IMR-90 (cell line): ENCODE measurements around the gene FBXO31. TPM values are rescaled to one million over a fixed set of nuclear protein-coding genes. Genes with fewer than 3 reads are reported as not detected.

Experiments used
- ATAC-seq: fragments of 200-7000 bp; cut with Tn5 transposase; 2 replicates; pipeline ENCODE4 v1.9.1; 2020; ENCODE audit warnings: low read depth, mild to moderate bottlenecking, moderate library complexity
- BruUV-seq: library from RNA; stranded (reverse); fragments of 400-500 nt; replicated peaks from 2 replicates; lab custom pipeline; 2021; lab: Mats Ljungman, UMichigan
- CTCF ChIA-PET: fragments of 300-600 bp; formaldehyde crosslinking; extraction: SDS; loops from one replicate; lab custom pipeline; 2021; ENCODE audit warnings: antibody characterized with exemption; lab: Yijun Ruan, JAX
- POLR2A ChIA-PET: fragments of 300-600 bp; sonication (Branson Sonifier 250); formaldehyde crosslinking; loops from one replicate; lab custom pipeline; 2022; ENCODE audit warnings: antibody characterized with exemption; ENCODE audit not compliant: unreplicated experiment; lab: Charles Lee
- DNase-seq: peaks from one replicate; pipeline ENCODE4 v3.0.0; 2013
- H2AFZ ChIP-seq: replicated peaks from 2 replicates; pipeline ENCODE3; 2013; ENCODE audit warnings: low read length, mild to moderate bottlenecking; ENCODE audit not compliant: poor library complexity
- H2AK5ac ChIP-seq: 2 replicates; pipeline ENCODE4 v1.6.1; 2013; ENCODE audit warnings: low read depth, low read length, inconsistent platforms
- H2AK9ac ChIP-seq: replicated peaks from 2 replicates; pipeline ENCODE3; 2013; ENCODE audit warnings: mild to moderate bottlenecking, low read depth, low read length, moderate library complexity; ENCODE audit not compliant: poor library complexity
- H2BK120ac ChIP-seq: 2 replicates; pipeline ENCODE4 v1.6.1; 2013; ENCODE audit warnings: low read depth, low read length, inconsistent platforms
- H2BK15ac ChIP-seq: 3 replicates; pipeline ENCODE4 v1.6.1; 2013; ENCODE audit warnings: low read depth, low read length, inconsistent platforms
- H2BK20ac ChIP-seq: 2 replicates; pipeline ENCODE4 v1.6.1; 2013; ENCODE audit warnings: low read depth, mild to moderate bottlenecking, inconsistent platforms, low read length, moderate library complexity
- H2BK5ac ChIP-seq: 2 replicates; pipeline ENCODE4 v1.6.1; 2013; ENCODE audit warnings: mild to moderate bottlenecking, low read depth, low read length, inconsistent platforms; ENCODE audit not compliant: poor library complexity, severe bottlenecking
- H3K14ac ChIP-seq: replicated peaks from 2 replicates; pipeline ENCODE4 v1.6.1; 2013; ENCODE audit warnings: low read depth, low read length, inconsistent platforms
- H3K18ac ChIP-seq: 2 replicates; pipeline ENCODE4 v1.6.1; 2013; ENCODE audit warnings: low read depth, low read length, control low read depth
- H3K23ac ChIP-seq: 2 replicates; pipeline ENCODE4 v1.6.1; 2013; ENCODE audit warnings: low read depth, low read length, inconsistent platforms
- H3K27ac ChIP-seq: 2 replicates; pipeline ENCODE4 v1.5.1; 2013; ENCODE audit warnings: mild to moderate bottlenecking, control low read depth, low read length; ENCODE audit not compliant: insufficient read depth
- H3K27me3 ChIP-seq: 2 replicates; pipeline ENCODE4 v1.6.1; 2013; ENCODE audit warnings: low read length; ENCODE audit not compliant: control insufficient read depth, insufficient read depth
- H3K36me3 ChIP-seq: 2 replicates; pipeline ENCODE4 v1.6.1; 2013; ENCODE audit warnings: low read length, mixed read lengths; ENCODE audit not compliant: control insufficient read depth, insufficient read depth
- H3K4ac ChIP-seq: 2 replicates; pipeline ENCODE4 v1.6.1; 2013; ENCODE audit warnings: low read depth, low read length, inconsistent platforms
- H3K4me1 ChIP-seq: 2 replicates; pipeline ENCODE4 v1.6.1; 2013; ENCODE audit warnings: low read length, mixed read lengths; ENCODE audit not compliant: control insufficient read depth, insufficient read depth
- H3K4me2 ChIP-seq: 2 replicates; pipeline ENCODE4 v1.6.1; 2013; ENCODE audit warnings: low read depth, mild to moderate bottlenecking, control low read depth, low read length, moderate library complexity
- H3K4me3 ChIP-seq: 2 replicates; pipeline ENCODE4 v1.5.1; 2013; ENCODE audit warnings: low read depth, mild to moderate bottlenecking, control low read depth, low read length, moderate library complexity; ENCODE audit not compliant: insufficient read depth
- H3K56ac ChIP-seq: 2 replicates; pipeline ENCODE4 v1.6.1; 2013; ENCODE audit warnings: low read length, inconsistent platforms; ENCODE audit not compliant: insufficient read depth; ENCODE audit errors: extremely low read depth
- H3K79me1 ChIP-seq, 2 experiments: 2 replicates each; pipeline ENCODE4 v1.6.1; 2013; ENCODE audit warnings: low read length in 2 of 2, inconsistent platforms in 1 of 2, low read depth in 1 of 2
- H3K9ac ChIP-seq: 2 replicates; pipeline ENCODE4 v1.6.1; 2013; ENCODE audit warnings: low read depth, low read length, control low read depth
- H3K9me1 ChIP-seq: 2 replicates; pipeline ENCODE4 v1.6.1; 2013; ENCODE audit warnings: low read length, inconsistent platforms; ENCODE audit not compliant: insufficient read depth
- H3K9me3 ChIP-seq: 2 replicates; pipeline ENCODE4 v1.6.1; 2013; ENCODE audit warnings: low read length; ENCODE audit not compliant: control insufficient read depth, insufficient read depth
- H4K20me1 ChIP-seq: 2 replicates; pipeline ENCODE4 v1.6.1; 2013; ENCODE audit warnings: low read length, inconsistent platforms; ENCODE audit not compliant: insufficient read depth
- H4K5ac ChIP-seq: 2 replicates; pipeline ENCODE4 v1.6.1; 2013; ENCODE audit warnings: mild to moderate bottlenecking, low read depth, low read length, control low read depth
- H4K8ac ChIP-seq, 2 experiments: 2 replicates each; pipeline ENCODE4 v1.6.1; 2013; ENCODE audit warnings: low read depth in 2 of 2, low read length in 2 of 2, control low read depth in 1 of 2, inconsistent platforms in 1 of 2
- H4K91ac ChIP-seq: 2 replicates; pipeline ENCODE4 v1.6.1; 2013; ENCODE audit warnings: low read depth, low read length, inconsistent platforms; ENCODE audit not compliant: insufficient read depth
- BHLHE40 ChIP-seq: fragments of 150-350 bp; IDR thresholded peaks from 2 replicates; pipeline ENCODE4 v1.6.1; 2016; ENCODE audit warnings: mild to moderate bottlenecking, low read depth, low read length
- CHD1 ChIP-seq: IDR thresholded peaks from 2 replicates; pipeline ENCODE4 v1.6.1; 2012; ENCODE audit warnings: low read depth, low read length, improper control_type of control experiment
- CTCF ChIP-seq: conservative IDR thresholded peaks from 2 replicates; pipeline ENCODE4 v1.5.1; 2012; ENCODE audit warnings: mild to moderate bottlenecking, low read depth, low read length, improper control_type of control experiment
- MAFK ChIP-seq: IDR thresholded peaks from 2 replicates; pipeline ENCODE4 v1.6.1; 2012; ENCODE audit warnings: low read depth, low read length, improper control_type of control experiment
- MXI1 ChIP-seq: IDR thresholded peaks from 2 replicates; pipeline ENCODE4 v1.6.1; 2012; ENCODE audit warnings: low read depth, mild to moderate bottlenecking, low read length, moderate library complexity, borderline replicate concordance
- RAD21 ChIP-seq: IDR thresholded peaks from 2 replicates; pipeline ENCODE4 v1.6.1; 2012; ENCODE audit warnings: low read length, improper control_type of control experiment
- WGBS, 2 experiments: methylation state at CpG; one replicate each; pipeline versions ENCODE4 v1.1.5 to v1.1.7; 2013; ENCODE audit warnings: missing lambda C conversion rate in 2 of 2; ENCODE audit not compliant: insufficient read length in 1 of 2; ENCODE audit errors: extremely low coverage in 2 of 2; 5-methylcytosine and 5-hydroxymethylcytosine counted together
- dilution Hi-C: fragments of 300-500 bp; cut with HindIII; formaldehyde crosslinking; loops from one replicate; pipeline ENCODE4 v1.14.3; 2018; ENCODE audit warnings: low sequenced_read_pairs; ENCODE audit not compliant: unreplicated experiment
- in situ Hi-C: fragments of 300-500 bp; cut with MboI; formaldehyde crosslinking; loops from 3 replicates; pipeline ENCODE4 v1.14.3; 2019; ENCODE audit warnings: low sequenced_read_pairs, inconsistent platforms, mixed read lengths
- intact Hi-C: fragments of 100-400 bp; cut with micrococcal nuclease; formaldehyde crosslinking; loops from 2 replicates; pipeline ENCODE4 v1.10.0; 2022
- polyA plus RNA-seq, 3 experiments: library from polyadenylated mRNA; depleted of rRNA; stranded (reverse); fragments of >200 nt; gene quantifications; 2 replicates each; pipeline ENCODE4 v1.2.3, GENCODE V29; 2012; ENCODE audit warnings: low replicate concordance in 1 of 3
- total RNA-seq: library from RNA; depleted of rRNA; stranded (reverse); fragments of >200 nt; gene quantifications from 2 replicates; pipeline ENCODE4 v1.2.3, GENCODE V29; 2012

Gene FBXO31
- total and polyA plus RNA-seq, 2 of the 4 experiments (the other 2 are of a cell fraction) = 10.4 to 16.9 TPM

- no peak for TF ChIP-seq MAFK
- TF ChIP-seq CTCF = no peak
- TF ChIP-seq MXI1 = no peak
- no peak for TF ChIP-seq RAD21
- TF ChIP-seq CHD1 = no peak
- TF ChIP-seq BHLHE40 = no peak
- no peak overlapping the region for H4K5ac ChIP-seq
- POLR2A ChIA-PET = no interaction called here
- no peak overlapping the region for H2BK120ac ChIP-seq
- H4K91ac ChIP-seq = no peak overlapping the region
- peaks cover 11 to 39% of the 10 kb centered on the region in 2 experiments; a peak in 3 of 4 replicates for H3K79me1 ChIP-seq
- no peak overlapping the region for H2BK5ac ChIP-seq
- H3K23ac ChIP-seq = no peak overlapping the region
- H2AFZ ChIP-seq = no peak overlapping the region
- dilution Hi-C loops = no loop called here
- ATAC-seq (no peak), DNase-seq (no peak)
- H3K9me3 ChIP-seq = no peaks in the 10 kb centered on the region
- H2BK20ac ChIP-seq = no peak overlapping the region
- H3K56ac ChIP-seq = no peak overlapping the region
- no peak overlapping the region for H2BK15ac ChIP-seq
- no peak overlapping the region for H3K14ac ChIP-seq
- H3K4me1 ChIP-seq = peaks cover 8% of the 10 kb centered on the region
- H3K36me3 ChIP-seq = no peaks in the 10 kb centered on the region
- WGBS, 2 experiments = 100% methylated on average over 2 of the region's 7 CpGs; no CpG with 5 or more reads in 1 of the 2 experiments
- in situ Hi-C loops = loop anchor here (10.0 kb wide), 1 partner anchor 315 kb away; no protein-coding TSS in a partner anchor
- no peak overlapping the region for H2AK9ac ChIP-seq
- intact Hi-C loops = loop anchor here (10.0 kb wide), 1 partner anchor 315 kb away; no protein-coding TSS in a partner anchor
- no TSS peak for BruUV-seq
- H4K20me1 ChIP-seq = peaks cover 12% of the 10 kb centered on the region
- no peak overlapping the region for H3K18ac ChIP-seq
- no peak overlapping the region for H4K8ac ChIP-seq
- CTCF ChIA-PET = no interaction called here
- H3K4me2 ChIP-seq = no peak overlapping the region
- H3K9me1 ChIP-seq = peaks cover 13% of the 10 kb centered on the region
- H3K9ac ChIP-seq = no peak overlapping the region
- H3K4ac ChIP-seq = no peak overlapping the region
- H3K4me3 ChIP-seq = no peak overlapping the region
- H3K27ac ChIP-seq = no peak overlapping the region
- H3K27me3 ChIP-seq = no peaks in the 10 kb centered on the region
- H2AK5ac ChIP-seq = no peak overlapping the region
These were observed 63.5 kb downstream of the FBXO31 start for GRCh38 chr16:87319997-87320491.
